Measurements from ENCODE around the gene AIG1.
"Not testable (repeated sequence)": the region's sequence is repeated elsewhere in the genome, so short reads cannot be mapped to it uniquely, and the experiment has no call there.

The AIG1 gene

DNA sequence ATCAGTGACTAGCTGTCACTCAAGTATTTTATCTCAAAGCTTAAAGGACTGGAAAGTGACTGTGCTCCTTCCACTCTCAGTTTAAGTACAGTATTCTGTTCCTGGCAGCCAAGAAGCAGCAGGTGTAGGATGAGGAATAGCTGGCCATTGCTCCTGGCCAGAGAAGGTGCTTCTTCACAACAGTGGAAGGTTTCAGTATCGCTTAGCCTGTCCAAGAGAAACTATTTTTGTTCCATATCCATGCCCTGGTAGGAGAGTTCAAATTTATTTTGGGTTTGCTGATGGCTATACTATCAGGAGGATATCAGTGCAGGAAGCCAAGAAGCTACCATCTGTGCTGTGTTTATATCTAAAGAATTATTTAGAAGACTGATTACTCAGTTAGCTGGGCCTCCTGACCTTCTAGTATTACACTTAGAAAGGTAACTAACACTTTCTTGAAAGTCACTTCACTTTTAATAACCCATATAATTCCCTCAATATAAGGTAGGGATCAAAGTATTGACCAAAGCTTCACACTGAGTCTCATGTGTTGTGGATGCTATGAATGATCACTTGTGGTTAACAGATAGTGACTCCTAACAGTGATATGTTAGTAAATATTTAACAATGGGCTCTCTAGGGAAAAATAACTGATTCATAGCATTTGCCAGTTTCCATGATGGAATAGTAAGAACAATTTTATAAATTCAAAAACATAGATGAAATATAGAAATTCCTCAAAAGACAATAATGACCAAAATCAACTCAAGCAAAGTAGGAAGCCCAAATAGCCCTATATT lies 99.9 kb downstream of the AIG1 start:
- in situ Hi-C loops (cut with MboI; ENCODE audit: low pct_unique_long_range_greater_than_20kb, low sequenced_read_pairs, unreplicated experiment) = no loop called here
- TF ChIP-seq CTCF (IDR thresholded peaks at IDR 0.05; ENCODE audit: extremely low read depth, insufficient read depth, missing control alignments) = no peak
- DNase-seq (ENCODE audit: low spot score) = no peak

DNA sequence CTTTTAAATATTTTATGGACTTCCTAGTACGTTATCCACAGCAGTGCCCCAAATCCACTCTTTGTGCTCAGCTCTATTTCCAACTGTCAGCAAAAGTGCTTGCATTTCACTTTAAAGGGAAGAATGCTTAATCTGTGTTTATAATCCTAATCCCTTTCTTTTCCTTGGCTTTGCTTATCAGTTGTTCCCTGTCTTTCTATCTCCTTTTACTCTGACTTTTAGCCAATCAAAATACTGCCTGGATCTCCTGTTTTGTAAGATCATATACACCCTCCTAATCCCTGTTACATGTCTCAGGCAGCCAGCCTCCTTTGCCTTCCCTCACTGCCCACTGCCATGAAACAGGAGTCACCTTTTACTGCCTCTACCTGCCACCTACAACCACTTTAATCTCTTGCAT lies 102.9 kb downstream of the AIG1 start:
- DNase-seq (ENCODE audit: low spot score) = no peak
- in situ Hi-C loops (cut with MboI; ENCODE audit: low pct_unique_long_range_greater_than_20kb, low sequenced_read_pairs, unreplicated experiment) = no loop called here
- no peak for TF ChIP-seq CTCF (IDR thresholded peaks at IDR 0.05; ENCODE audit: extremely low read depth, insufficient read depth, missing control alignments)

- in situ Hi-C loops (cut with MboI; ENCODE audit: low pct_unique_long_range_greater_than_20kb, low sequenced_read_pairs, unreplicated experiment) = no loop called here
These were observed 103.9 kb downstream of the AIG1 start for GRCh38 chr6:143164565-143165105.

GRCh38 chr6:143165315-143165855 lies 104.7 kb downstream of the AIG1 start:
- in situ Hi-C loops (cut with MboI; ENCODE audit: low pct_unique_long_range_greater_than_20kb, low sequenced_read_pairs, unreplicated experiment) = no loop called here
- no peak for DNase-seq (ENCODE audit: low spot score)
- no peak for TF ChIP-seq CTCF (IDR thresholded peaks at IDR 0.05; ENCODE audit: extremely low read depth, insufficient read depth, missing control alignments)

More at GRCh38 chr6:143164565-143165105, 103.9 kb downstream of the AIG1 start:
- no peak for DNase-seq (ENCODE audit: low spot score)
- TF ChIP-seq CTCF (IDR thresholded peaks at IDR 0.05; ENCODE audit: extremely low read depth, insufficient read depth, missing control alignments) = no peak

- in situ Hi-C loops (cut with MboI; ENCODE audit: low pct_unique_long_range_greater_than_20kb, low sequenced_read_pairs, unreplicated experiment) = no loop called here
- TF ChIP-seq CTCF (IDR thresholded peaks at IDR 0.05; ENCODE audit: extremely low read depth, insufficient read depth, missing control alignments) = no peak
These were observed 105.6 kb downstream of the AIG1 start for GRCh38 chr6:143166247-143166695.

GRCh38 chr6:143167224-143167623 lies 106.5 kb downstream of the AIG1 start:
- in situ Hi-C loops (cut with MboI; ENCODE audit: low pct_unique_long_range_greater_than_20kb, low sequenced_read_pairs, unreplicated experiment) = no loop called here
- TF ChIP-seq CTCF (IDR thresholded peaks at IDR 0.05; ENCODE audit: extremely low read depth, insufficient read depth, missing control alignments) = no peak
- DNase-seq (ENCODE audit: low spot score) = no peak

More at GRCh38 chr6:143166247-143166695, 105.6 kb downstream of the AIG1 start:
- DNase-seq (ENCODE audit: low spot score) = no peak

GRCh38 chr6:143168396-143168816 lies 107.7 kb downstream of the AIG1 start:
- in situ Hi-C loops (cut with MboI; ENCODE audit: low pct_unique_long_range_greater_than_20kb, low sequenced_read_pairs, unreplicated experiment); DNase-seq (ENCODE audit: low spot score): not testable (repeated sequence)
